Measurements from ENCODE around the gene PANK2. TPM values are rescaled to one million over a fixed set of nuclear protein-coding genes. Genes with fewer than 3 reads are reported as not detected.

The PANK2 gene
- total RNA-seq, 2 donors from 2014 or later: 58.3 to 113 TPM

- TF ChIP-seq CTCF (IDR thresholded peaks at IDR 0.05): no peak
- no peak overlapping the region for H3K4me3 ChIP-seq
These were observed 21.7 kb downstream of the PANK2 start for GRCh38 chr20:3910853-3911252.

GRCh38 chr20:3911956-3912355 is 22.8 kb downstream of the PANK2 start:
- no peak overlapping the region for H3K4me3 ChIP-seq
- no peak overlapping the region for H3K27ac ChIP-seq
- H3K9me3 ChIP-seq: no peaks in the 10 kb centered on the region
- TF ChIP-seq CTCF (IDR thresholded peaks at IDR 0.05): no peak
- no peak for ATAC-seq (ENCODE audit: insufficient number of reproducible peaks, low FRiP score, low read depth)
- DNase-seq (ENCODE audit: low spot score): no peak
- H3K27me3 ChIP-seq (replicated peaks; ENCODE audit: insufficient read depth): no peaks in the 10 kb centered on the region
- H3K4me1 ChIP-seq (ENCODE audit: control insufficient read depth in 1 of 2, low read depth in 2 of 2): peaks cover 15 to 46% of the 10 kb centered on the region in 2 donors
- H3K36me3 ChIP-seq: peaks cover 39% of the 10 kb centered on the region

More at GRCh38 chr20:3910853-3911252, 21.7 kb downstream of the PANK2 start:
- ATAC-seq (ENCODE audit: insufficient number of reproducible peaks, low FRiP score, low read depth): no peak
- Histone ChIP-seq H3K36me3 (peaks cover 39% of the 10 kb centered on the region), H3K9me3 (no peaks in the 10 kb centered on the region), H3K4me1 (ENCODE audit: control insufficient read depth in 1 of 2, low read depth in 2 of 2) (peaks cover 17 to 45% of the 10 kb centered on the region in 2 donors), H3K27ac (no peak overlapping the region), H3K27me3 (replicated peaks; ENCODE audit: insufficient read depth) (no peaks in the 10 kb centered on the region)
- no peak for DNase-seq (ENCODE audit: low spot score)

- TF ChIP-seq CTCF (IDR thresholded peaks at IDR 0.05): no peak
- peaks cover 10 to 35% of the 10 kb centered on the region in 2 donors for H3K4me1 ChIP-seq (ENCODE audit: control insufficient read depth in 1 of 2, low read depth in 2 of 2)
- H3K27ac ChIP-seq: no peak overlapping the region
- DNase-seq (ENCODE audit: low spot score) (no peak), ATAC-seq (ENCODE audit: insufficient number of reproducible peaks, low FRiP score, low read depth) (no peak)
- no peak overlapping the region for H3K4me3 ChIP-seq
- no peaks in the 10 kb centered on the region for H3K9me3 ChIP-seq
- H3K27me3 ChIP-seq (replicated peaks; ENCODE audit: insufficient read depth): no peaks in the 10 kb centered on the region
- peaks cover 47% of the 10 kb centered on the region for H3K36me3 ChIP-seq
These were observed 25.3 kb downstream of the PANK2 start for GRCh38 chr20:3914446-3914845.

GRCh38 chr20:3915691-3916090 is 26.5 kb downstream of the PANK2 start:
- H3K9me3 ChIP-seq: no peaks in the 10 kb centered on the region
- no peak overlapping the region for H3K4me3 ChIP-seq
- no peak overlapping the region for H3K27ac ChIP-seq
- TF ChIP-seq CTCF (IDR thresholded peaks at IDR 0.05): no peak
- peaks cover 39% of the 10 kb centered on the region for H3K36me3 ChIP-seq
- ATAC-seq (ENCODE audit: insufficient number of reproducible peaks, low FRiP score, low read depth) (no peak), DNase-seq (ENCODE audit: low spot score) (no peak)
- peaks cover 12 to 33% of the 10 kb centered on the region in 2 donors for H3K4me1 ChIP-seq (ENCODE audit: control insufficient read depth in 1 of 2, low read depth in 2 of 2)
- no peaks in the 10 kb centered on the region for H3K27me3 ChIP-seq (replicated peaks; ENCODE audit: insufficient read depth)

GRCh38 chr20:3916364-3916763 is 27.2 kb downstream of the PANK2 start:
- H3K9me3 ChIP-seq: no peaks in the 10 kb centered on the region
- ATAC-seq (ENCODE audit: insufficient number of reproducible peaks, low FRiP score, low read depth): no peak
- no peak for TF ChIP-seq CTCF (IDR thresholded peaks at IDR 0.05)

More at GRCh38 chr20:3916364-3916763, 27.2 kb downstream of the PANK2 start:
- Histone ChIP-seq H3K27me3 (replicated peaks; ENCODE audit: insufficient read depth) (no peaks in the 10 kb centered on the region), H3K4me3 (no peak overlapping the region), H3K4me1 (ENCODE audit: control insufficient read depth in 1 of 2, low read depth in 2 of 2) (peaks cover 12 to 33% of the 10 kb centered on the region in 2 donors), H3K27ac (no peak overlapping the region), H3K36me3 (peaks cover 32% of the 10 kb centered on the region)
- no peak for DNase-seq (ENCODE audit: low spot score)
